ENCODE data around the gene OR4X2. TPM values are rescaled to one million over a fixed set of nuclear protein-coding genes. Genes with fewer than 3 reads are reported as not detected.
"Not testable (repeated sequence)": the region's sequence is repeated elsewhere in the genome, so short reads cannot be mapped to it uniquely, and the experiment has no call there.

Gene OR4X2, protein sequence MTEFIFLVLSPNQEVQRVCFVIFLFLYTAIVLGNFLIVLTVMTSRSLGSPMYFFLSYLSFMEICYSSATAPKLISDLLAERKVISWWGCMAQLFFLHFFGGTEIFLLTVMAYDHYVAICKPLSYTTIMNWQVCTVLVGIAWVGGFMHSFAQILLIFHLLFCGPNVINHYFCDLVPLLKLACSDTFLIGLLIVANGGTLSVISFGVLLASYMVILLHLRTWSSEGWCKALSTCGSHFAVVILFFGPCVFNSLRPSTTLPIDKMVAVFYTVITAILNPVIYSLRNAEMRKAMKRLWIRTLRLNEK
- not detected for polyA plus RNA-seq (ENCODE audit: insufficient read length)

- DNase-seq, result no peak
These were observed at the start of gene OR4X2 for GRCh38 chr11:48244804-48245203. TSS of gene OR4X2 (plus strand) at chr11:48245104. CDS start at chr11:48245104, 0 bp downstream.

GRCh38 chr11:48207881-48208280 is 37.0 kb upstream of the OR4X2 start:
- DNase-seq, result no peak

DNA sequence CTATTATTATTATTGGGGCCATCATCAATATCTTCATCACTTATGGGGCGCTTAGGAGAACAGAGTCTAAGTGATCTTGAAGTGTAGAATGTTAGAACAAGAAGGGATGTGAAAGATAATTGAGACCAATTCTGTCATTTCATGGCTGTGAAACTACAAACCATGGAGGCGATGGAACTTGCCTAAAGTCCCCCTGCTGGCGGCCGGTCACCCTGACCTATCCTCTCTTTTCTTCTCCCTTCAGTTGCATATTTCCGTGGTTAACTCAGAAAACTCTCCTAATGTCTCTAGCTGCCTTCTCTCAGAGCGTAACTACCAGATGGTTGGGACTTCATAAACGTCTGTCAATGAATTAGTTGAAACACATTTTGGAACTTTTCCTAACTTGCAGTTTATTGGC is 34.9 kb upstream of the OR4X2 start:
- no peak for DNase-seq

GRCh38 chr11:48216510-48216909 is 28.4 kb upstream of the OR4X2 start, which contains the start of gene OR4B1:
TSS of gene OR4B1 (plus strand) at chr11:48216810. CDS start at chr11:48216810, 0 bp downstream.
- DNase-seq, result no peak

GRCh38 chr11:48228761-48229160 is 16.1 kb upstream of the OR4X2 start:
- no peak for DNase-seq

DNA sequence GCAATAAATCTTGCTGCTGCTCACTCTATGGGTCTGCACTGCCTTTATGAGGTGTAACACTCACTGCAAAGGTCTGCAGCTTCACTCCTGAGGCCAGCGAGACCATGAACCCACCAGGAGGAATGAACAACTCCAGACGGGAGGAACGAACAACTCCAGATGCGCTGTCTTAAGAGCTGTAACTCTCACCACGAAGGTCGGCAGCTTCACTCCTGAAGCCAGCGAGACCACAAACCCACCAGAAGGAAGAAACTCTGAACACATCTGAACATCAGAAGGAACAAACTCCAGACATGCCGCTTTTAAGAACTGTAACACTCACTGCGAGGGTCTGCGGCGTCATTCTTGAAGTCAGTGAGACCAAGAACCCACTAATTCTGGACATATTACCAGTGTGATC is 14.8 kb upstream of the OR4X2 start:
- not testable (repeated sequence) for DNase-seq

DNA sequence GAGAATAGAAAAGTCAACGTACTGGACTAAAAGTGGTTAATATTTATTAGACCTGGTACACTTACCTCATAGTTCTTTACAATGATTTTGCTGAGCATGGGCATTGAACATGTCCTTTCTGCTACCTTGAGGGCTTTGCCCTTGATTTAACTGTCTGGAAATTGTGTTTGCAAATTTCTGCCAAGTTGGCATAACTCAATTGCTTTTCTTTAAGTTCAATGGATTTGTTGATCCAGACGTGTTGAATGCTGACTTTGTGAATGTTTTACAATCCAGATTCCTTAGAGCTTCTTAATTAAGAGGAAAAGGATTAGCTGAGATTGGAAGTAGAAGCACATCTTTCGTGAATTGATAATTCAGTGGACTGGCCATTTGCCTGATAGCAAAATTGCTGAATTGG is 7.2 kb upstream of the OR4X2 start:
- no peak for DNase-seq

DNA sequence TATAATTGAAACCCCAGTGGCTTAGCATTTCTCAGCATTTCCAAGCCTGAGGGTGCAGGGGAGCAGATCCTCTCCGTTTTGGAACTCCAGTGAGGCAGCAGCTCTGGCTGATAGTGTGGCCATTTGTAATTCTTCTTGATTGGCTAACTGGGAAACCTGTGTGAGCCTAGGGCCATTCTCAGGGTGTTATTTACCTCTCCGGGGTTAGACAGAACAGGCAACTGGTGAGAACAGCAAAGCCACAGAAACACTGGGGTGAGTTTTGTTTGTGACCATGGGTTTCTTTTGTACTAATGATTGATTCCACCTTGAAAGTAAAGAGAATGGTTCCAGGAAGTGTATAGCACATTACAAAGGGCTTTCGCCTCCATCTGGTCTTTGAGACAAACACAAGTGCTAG is 2.4 kb upstream of the OR4X2 start:
- DNase-seq, result no peak

DNA sequence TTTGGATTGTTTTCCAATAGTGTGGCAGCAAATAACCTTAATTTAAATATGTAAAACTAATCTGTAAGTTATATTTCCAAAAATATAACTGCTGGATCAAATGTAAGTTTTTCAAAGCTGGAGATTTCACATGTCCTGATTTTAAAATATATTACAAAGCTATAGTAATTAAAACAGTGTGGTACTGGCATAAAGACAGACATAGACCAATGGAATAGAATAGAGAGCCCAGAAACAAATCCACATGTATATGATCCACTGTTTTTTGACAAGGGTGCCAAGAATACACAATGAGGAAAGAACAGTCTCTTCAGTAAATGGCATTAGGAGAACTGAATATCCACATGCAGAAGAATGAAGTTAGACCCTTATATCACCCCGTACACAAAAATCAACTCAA is 4.0 kb downstream of the OR4X2 start:
- no peak for DNase-seq

DNA sequence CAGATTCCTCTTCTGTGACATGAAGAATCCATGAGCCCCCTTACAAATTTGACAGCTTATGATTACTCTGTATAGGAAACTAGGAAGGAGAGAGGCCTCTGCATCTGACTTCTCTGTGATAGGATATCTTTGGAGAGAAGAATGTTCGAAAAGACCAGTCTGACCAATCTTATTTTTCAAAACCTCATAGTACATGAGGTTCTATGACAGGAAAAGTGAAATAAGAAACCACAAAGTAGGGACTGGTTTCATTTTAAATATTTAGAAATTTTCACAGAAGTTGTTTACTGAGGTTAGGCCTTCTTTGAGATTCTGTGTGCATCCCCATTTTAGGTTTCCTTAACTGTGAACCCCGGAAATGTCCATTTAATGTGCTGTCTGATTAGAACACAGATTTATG is 16.7 kb downstream of the OR4X2 start:
- DNase-seq, result no peak

DNA sequence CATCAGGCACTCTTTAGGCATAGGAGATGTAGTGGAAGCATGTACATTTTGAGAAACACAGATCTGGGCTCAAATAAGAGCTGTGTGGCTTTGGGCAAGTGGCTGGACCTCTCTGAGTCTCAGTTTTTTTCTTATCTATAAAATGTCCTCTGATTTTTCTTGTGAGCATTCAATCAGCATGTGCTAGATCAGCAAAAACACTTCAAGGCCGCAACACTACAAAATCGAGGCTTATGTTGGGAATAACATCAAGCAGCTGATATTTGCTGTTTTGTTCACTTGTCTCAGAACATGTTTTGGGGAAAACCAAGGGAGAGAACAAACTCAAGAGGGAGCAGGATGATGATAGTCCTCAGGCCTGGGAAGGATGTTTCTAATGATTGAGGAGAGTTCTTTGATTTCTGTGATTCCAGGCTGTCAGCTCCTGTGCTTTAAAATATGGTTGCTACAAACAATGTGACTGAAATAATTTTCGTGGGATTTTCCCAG is 18.6 kb downstream of the OR4X2 start, which contains the start of gene OR4X1:
TSS of gene OR4X1 (plus strand) at position 439 of the 489 bp plus-strand sequence. CDS start at position 439, 0 bp downstream.
- no peak for DNase-seq

GRCh38 chr11:48270621-48271020 is 25.7 kb downstream of the OR4X2 start:
- no peak for DNase-seq

DNA sequence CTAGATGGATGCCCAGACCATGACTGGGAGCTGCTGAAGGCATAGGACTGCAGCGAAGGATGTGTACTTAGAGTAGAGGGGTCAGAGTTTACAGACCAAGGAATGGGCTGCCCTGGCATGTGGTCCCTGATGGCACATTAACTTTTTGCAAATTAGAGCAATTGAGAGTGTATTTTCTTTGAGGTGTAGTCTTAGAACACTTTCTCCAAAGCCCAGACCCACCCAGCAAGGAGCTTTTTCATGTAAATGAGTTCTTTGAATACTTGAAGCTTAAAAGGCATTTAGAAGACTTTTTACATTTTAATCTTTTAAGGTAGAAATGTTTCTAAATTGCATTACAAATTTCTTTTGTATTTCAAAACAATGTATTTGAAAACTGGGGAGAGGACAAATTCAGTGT is 27.7 kb downstream of the OR4X2 start:
- no peak for DNase-seq

Other genes with a start within 250 kb of the OR4X2 start
- gene OR4B1, start 28.3 kb upstream of the OR4X2 start, polyA plus RNA-seq (ENCODE audit: insufficient read length), result not detected
- not detected for gene OR4X1, start 18.8 kb downstream of the OR4X2 start, polyA plus RNA-seq (ENCODE audit: insufficient read length)
- gene OR4S1, start 61.1 kb downstream of the OR4X2 start, polyA plus RNA-seq (ENCODE audit: insufficient read length), result not detected
- not detected for gene OR4C3, start 79.8 kb downstream of the OR4X2 start, polyA plus RNA-seq (ENCODE audit: insufficient read length)
- gene OR4C5, start 121.4 kb downstream of the OR4X2 start, polyA plus RNA-seq (ENCODE audit: insufficient read length), result not detected
- not detected for gene OR4A47, start 243.7 kb downstream of the OR4X2 start, polyA plus RNA-seq (ENCODE audit: insufficient read length)

Data from hindlimb muscle (tissue), 1 donor.